GM12873 (cell line): Measurements from ENCODE around the gene PPP1R16B.

Source experiments
- CTCF ChIP-seq: IDR thresholded peaks from 2 replicates; pipeline ENCODE4 v1.5.1; 2012; ENCODE audit warnings: low read depth, mild to moderate bottlenecking, moderate library complexity, low read length, control low read depth; ENCODE audit not compliant: insufficient read depth; ENCODE audit errors: missing control alignments

The PPP1R16B gene

GRCh38 chr20:38779247-38780097 is 26.0 kb upstream of the PPP1R16B start:
- no peak for TF ChIP-seq CTCF

GRCh38 chr20:38782275-38782674 is 23.2 kb upstream of the PPP1R16B start:
- no peak for TF ChIP-seq CTCF

GRCh38 chr20:38787870-38788269 is 17.6 kb upstream of the PPP1R16B start:
- no peak for TF ChIP-seq CTCF

GRCh38 chr20:38789503-38790199 is 15.8 kb upstream of the PPP1R16B start:
- no peak for TF ChIP-seq CTCF

GRCh38 chr20:38790200-38791053 is 15.1 kb upstream of the PPP1R16B start:
- peak; percentile 65 for TF ChIP-seq CTCF

GRCh38 chr20:38791291-38791690 is 14.2 kb upstream of the PPP1R16B start:
- TF ChIP-seq CTCF, result no peak

- no peak for TF ChIP-seq CTCF
These were observed 13.6 kb upstream of the PPP1R16B start for GRCh38 chr20:38791940-38792339.
